KBM-7 (cell line): ENCODE measurements around the gene LIN37.
"Not testable (repeated sequence)": the region's sequence is repeated elsewhere in the genome, so short reads cannot be mapped to it uniquely, and the experiment has no call there.

Experiments
- DNase-seq: peaks from one replicate; pipeline ENCODE4 v3.0.0-alpha.2; 2015
- in situ Hi-C: fragments of 300-500 bp; cut with MboI; formaldehyde crosslinking; loops from 2 replicates; pipeline ENCODE4 v1.14.3; 2020; ENCODE audit warnings: low sequenced_read_pairs, low pct_unique_long_range_greater_than_20kb, mixed read lengths

LIN37 gene

DNA sequence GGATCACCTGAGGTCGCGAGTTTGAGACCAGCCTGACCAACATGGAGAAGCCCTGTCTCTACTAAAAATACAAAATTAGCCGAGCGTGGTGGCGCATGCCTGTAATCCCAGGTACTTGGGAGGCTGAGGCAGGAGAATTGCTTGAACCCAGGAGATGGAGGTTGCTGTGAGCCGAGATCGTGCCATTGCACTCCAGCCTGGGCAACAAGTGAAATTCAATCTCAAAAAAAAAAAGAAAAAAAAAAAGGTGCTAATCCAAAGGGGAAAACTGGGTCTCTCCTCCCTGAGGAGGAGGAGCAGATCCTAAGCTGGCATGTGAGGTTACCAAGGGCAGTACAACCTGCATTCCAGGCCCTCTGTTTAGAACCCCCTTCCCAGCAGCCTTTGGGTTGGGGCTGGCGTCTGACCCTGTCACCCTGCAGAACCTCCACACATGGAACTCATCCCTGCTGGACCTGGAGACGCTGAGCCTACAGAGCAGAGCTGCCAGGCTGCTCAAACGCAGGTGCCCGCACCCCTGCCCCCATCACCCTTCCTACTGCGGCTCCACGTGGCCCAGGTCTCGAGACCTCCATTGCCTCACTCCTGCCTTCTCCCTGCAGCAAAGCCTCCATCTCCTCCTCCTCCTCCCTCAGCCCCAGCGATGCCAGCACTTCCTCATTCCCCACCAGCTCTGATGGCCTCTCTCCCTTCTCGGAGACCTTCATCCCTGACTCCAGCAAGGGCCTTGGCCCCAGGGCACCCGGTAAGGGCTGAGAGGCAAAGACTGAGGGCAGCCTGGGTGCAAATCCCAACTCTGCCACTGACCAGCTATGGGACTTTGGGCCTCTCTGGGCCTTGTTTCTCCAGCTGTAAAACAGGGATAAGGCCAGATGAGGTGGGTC is 16.3 kb downstream of the LIN37 start:
- no peak for DNase-seq
- in situ Hi-C loops, result no loop called here

DNA sequence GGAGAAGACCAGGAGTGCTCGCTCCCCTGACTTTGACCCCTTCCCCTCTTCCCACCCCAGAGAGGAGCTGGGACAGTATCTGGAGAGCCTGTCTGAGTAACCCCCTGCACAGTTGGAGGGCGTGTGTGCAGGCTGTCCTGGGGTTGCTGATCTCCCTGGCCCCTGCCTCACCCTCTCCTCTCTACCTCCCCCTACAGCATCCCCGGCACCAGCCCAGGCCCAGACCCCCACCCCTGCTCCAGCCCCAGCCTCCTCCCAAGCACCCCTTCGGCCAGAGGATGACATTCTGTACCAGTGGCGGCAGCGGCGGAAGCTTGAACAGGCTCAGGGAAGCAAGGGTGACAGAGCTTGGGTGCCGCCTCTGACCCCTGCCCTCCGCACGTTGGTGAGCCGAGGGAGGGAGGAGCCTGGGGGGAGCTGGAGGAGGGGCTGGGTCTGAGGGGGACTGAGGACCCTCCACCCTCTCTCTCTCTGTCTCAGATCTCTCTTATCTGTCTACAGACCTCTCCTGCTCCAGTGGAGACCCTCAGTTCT is 18.3 kb downstream of the LIN37 start:
- DNase-seq, result no peak
- in situ Hi-C loops, result no loop called here

DNA sequence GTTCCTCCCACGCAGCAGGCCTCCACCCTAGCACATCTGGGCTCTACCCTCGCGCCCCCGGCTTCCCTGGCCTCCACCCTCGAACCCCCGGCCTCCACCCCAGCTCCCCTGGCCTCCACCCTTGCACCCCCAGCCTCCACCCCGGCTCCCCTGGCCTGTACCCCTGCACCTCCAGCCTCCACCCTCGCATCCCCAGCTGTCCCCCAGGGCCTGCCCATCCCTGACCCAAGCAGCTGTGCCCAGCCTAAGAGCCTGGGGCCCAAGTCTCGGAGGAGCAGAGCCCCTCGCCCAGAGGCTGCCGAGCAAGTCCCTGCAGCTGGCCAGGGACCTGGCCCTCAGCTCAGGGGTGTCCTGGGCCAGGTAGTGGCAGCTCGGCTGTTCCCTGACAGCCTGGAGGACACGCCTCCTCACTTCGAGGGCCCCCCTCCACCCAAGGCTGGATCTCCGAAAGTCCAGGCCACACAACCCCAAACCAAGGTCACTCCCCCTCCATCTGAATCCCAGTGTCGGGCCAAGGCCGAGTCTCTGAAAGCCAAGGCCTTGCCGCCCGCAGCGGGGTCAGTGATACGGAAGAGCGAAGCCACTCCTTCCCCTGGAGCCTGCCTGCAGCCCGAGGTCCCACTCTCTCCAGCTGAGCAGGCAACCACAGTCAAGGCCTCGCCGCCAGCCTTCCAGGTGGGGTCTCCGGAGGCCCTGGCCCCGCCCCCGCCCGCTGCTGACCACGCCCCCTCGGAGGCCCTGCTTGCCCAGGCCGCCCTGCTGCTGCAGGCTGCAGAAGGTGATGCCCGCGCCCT is 19.1 kb downstream of the LIN37 start:
- in situ Hi-C loops, result no loop called here
- no peak for DNase-seq

DNA sequence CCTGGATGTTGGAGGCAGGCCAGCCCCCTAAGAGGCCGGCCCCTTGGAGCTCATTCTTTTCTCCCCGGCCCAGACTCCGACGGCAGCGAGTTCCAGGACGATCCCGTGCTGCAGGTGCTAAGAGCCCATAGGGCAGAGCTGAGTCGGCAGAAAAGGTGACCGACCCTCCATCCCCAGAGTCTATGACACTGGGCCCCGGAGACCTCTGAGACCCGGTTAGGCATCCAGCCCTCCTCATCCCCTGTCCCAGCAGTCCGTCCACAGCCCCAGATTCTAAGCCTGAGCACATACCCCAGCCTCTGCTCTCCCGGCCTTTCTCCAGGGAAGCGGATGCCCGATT is 19.7 kb downstream of the LIN37 start:
- no peak for DNase-seq
- in situ Hi-C loops, result no loop called here

DNA sequence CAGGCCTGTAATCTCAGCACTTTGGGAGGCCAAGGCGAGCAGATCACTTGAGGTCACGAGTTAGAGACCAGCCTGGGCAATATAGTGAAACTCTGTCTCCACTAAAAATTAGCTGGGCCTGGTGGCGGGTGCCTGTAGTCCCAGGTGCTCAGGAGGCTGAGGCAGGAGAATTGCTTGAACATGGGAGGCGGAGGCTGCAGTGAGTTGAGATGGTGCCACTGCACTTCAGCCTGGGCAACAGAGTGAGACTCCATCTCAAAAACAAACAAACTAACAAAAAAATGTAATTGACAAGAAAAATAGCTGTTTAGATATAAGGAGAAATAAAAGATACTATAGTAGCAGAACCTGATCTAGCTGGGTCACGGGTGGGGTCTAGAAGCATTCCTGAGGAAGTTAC is 24.0 kb downstream of the LIN37 start:
- DNase-seq, in situ Hi-C loops: not testable (repeated sequence)

DNA sequence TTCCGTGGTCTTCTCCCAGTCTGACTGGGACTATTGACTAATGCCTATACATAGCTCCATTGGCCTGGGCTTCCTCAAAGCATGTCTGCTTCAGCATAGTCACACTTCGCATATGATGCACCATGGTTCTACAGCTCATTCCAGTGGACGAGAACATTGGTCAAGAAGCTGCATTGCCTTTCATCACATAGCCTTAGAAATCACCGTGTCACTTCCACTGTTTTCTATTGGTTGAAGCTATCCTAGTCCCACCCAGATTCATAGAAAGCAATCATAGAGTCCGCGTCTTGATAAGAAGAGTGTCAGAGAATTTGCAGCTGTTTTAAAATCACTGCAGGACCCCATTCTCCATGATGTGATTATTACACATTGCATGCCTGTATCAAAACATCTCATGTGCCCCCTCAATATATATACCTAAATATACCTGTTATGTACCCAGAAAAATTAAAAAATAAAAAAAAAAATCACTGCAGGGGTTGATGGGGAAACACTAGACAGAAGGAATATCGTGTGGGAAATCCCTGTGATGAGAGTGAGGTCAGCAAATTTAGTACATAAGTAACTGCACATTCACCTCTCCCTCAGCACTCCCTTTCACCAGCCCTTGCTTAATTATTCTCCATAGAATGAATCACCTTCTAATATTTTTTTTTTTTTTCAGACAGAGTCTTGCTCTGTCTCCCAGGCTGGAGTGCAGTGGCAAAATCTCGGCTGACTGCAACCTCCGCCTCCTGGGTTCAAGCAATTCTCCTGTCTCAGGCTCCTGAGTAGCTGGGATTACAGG is 24.8 kb downstream of the LIN37 start:
- in situ Hi-C loops, result no loop called here
- no peak for DNase-seq

DNA sequence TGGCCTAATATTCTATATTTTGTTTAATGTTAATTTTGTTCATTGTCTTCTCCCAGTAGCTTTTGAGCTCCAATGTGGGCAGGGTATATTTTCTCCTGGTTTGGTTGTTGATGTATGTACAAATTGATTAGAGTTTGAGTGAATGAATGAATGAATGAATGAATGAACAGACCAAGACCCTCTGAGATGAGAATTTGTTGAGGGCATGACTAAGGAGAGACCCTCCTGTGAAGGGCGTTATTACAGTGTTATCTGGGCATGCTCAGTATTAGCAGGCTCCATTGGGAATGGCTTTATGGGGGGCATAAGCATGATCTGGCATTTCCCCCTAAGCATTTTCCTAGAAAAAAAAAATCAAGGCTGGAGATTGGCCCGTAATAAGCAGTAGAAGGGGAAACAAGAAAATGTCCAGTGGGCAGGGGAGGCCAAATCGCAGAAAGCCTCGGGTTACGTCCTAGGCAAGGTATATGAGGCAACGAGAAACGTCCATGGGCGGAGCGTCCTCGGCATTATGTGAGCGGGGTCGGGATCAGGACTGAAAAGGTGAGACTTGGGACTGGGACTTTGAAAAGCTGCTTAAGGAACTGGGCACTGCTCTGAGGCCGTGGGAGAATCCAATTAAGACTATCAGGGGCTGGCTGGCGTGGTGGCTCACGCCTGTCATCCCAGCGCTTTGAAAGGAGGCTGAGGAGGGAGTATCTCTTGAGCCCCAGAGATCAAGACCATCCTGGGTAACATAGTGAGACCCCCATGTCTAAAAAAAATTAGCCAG is 26.1 kb downstream of the LIN37 start:
- no peak for DNase-seq
- in situ Hi-C loops, result no loop called here

DNA sequence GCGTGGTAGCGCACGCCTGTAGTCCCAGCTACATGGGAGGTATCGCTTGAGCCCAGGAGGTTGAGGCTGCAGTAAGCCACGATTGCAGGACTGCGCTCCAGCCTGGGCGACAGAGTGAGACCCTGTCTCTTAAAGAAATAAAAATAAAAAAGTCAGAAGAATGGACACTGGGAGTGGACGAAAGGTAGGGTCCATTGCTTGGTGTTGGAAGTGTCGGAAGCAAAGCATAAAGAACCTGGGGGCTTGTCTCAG is 26.6 kb downstream of the LIN37 start:
- no peak for DNase-seq

DNA sequence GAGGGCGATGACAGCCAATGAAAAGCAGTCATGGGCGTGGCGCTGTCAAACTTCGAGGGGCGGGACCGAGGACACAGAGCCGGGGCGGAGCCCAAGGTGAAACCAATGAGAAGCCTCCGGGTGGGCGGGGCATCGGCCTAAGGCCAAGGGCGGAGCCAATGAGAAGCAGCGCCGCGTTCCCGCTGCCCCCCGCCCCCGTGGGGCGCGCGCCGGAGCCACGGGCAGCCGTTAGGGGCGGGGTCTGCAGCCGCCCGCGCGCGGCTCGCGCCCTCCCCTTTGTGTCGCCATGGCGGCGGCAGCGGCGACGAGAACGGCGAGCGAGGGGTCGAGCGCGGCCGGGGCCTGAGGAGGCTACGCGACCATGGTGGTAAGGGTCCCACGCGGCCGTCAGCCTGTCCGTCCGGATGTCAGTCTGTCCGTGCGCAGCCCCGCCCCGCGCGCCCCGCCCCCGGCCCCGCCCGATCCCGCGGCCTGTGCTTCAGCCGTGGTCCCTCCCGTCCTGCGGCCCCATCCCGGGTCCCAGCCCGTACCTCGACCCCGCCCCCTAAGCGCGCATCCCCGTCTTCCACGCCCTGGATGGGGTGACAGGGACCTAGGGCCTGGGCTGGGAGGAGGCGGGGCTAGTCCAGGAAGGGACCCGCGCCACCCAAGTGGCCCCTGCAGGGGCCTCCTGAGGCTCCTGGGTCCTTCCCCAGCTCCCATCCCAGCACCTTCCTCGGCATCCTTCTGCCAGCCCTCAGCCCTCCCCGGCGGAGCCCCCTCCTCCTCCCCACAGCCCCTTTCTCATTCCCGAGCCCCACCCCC is 27.1 kb downstream of the LIN37 start, which contains the start of gene ARHGAP33:
Gene ARHGAP33 (plus strand): TSS at position 267 of the 804 bp plus-strand sequence. CDS start 95 bp downstream, at position 362.
- in situ Hi-C loops, result no loop called here
- peak; percentile 96 for DNase-seq

More for the DNA sequence above, 26.6 kb downstream of the LIN37 start:
- in situ Hi-C loops, result no loop called here

DNA sequence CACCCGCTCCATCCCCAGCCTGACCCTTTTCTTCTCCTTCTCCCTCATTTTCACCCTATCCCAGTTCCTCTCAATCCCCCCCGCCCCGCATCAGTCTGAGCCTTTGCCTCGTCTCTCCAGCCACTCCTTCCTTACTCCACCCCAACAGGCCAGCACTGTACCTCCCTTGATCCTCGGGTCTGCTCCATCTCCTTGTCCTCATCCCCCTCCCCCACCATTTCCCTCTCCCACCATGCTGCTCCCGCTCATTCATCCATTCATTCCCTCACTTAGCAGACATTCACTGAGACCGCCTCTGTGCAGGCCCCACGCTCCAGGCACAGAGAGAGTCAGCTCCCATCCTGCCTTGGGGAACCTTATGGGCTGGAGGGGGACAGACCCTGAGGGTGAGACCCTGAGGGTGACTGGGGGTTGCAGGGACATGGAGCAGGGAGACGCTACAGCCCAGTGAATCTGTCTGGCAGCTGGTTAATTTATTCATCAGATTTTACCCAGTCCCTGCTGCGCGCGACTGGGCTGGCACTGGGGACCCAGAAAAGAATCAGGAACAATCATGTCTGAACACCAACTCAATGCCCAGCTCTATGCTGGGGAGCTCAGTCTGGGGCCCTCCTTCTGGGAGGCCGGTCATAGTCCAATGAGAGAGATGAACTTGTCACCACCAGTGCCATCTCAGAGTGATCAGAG is 27.9 kb downstream of the LIN37 start:
- in situ Hi-C loops, result no loop called here
- no peak for DNase-seq

DNA sequence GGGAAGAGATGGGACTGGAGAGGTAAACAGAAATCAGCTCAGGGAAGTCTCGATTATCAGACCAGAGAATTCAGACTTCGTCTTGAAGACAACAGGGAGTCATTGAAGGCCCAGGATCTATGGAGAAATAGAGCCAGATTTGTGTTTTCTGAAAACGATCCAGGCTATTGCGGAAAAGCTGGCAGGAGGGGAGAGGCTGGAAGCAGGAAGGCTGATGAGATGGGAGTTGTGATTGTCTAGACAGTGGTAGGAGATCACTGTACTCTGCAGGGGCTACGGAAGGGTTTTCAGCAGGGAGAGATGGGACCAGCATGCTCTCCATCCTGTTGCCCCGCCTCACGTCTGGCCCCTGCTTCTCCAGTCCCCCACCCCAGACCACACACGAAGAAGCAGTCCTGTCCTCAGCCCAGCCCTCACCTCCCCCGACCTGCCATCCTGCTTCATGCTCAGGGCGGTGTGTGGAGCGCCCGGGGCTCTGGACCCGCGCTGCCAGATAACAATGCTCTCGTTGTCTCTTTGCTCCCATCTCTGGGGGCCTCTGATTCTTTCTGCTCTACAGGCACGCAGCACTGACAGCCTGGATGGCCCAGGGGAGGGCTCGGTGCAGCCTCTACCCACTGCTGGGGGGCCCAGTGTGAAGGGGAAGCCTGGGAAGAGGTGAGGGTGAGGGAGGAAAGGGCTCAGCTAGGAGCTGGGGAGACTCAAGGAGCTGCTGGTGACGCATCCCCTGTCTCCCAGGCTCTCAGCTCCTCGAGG is 28.9 kb downstream of the LIN37 start:
- in situ Hi-C loops, result no loop called here
- no peak for DNase-seq

DNA sequence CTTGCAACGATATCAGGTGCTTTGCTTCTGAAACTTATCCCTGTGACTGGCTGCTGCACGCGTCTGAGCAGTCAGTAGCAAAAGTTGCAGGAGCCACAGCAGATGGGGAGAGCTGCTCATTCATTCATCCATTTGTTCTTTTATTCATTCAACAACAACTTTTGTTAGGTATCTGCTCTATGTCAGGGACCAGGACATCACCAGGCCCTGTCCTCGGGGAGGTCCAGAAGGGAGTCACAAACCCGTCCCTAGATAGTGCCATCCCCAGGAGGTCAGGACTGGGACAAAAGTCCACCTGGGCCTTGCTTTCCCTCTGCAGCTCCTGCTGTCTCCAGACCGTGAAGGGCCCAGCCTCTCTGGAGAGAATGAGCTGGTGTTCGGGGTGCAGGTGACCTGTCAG is 29.6 kb downstream of the LIN37 start:
- in situ Hi-C loops, result no loop called here
- no peak for DNase-seq

DNA sequence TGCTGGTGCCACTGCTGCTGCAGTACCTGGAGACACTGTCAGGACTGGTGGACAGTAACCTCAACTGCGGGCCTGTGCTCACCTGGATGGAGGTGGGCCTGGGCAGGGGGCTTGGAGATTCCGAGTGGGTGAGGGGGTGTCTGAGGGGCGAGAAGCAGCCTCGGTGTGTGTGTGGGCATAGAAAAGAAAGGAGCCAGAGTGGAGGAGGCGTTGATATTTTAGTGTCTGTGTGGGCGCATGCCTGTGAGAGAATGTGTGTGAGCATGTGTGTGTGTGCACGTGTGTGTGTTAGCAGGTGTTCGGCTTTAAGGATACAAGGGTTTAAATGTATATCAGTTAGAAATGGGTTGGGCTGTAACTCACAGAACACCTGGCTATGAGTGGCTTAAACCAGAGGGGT is 30.7 kb downstream of the LIN37 start:
- in situ Hi-C loops, result no loop called here

DNA sequence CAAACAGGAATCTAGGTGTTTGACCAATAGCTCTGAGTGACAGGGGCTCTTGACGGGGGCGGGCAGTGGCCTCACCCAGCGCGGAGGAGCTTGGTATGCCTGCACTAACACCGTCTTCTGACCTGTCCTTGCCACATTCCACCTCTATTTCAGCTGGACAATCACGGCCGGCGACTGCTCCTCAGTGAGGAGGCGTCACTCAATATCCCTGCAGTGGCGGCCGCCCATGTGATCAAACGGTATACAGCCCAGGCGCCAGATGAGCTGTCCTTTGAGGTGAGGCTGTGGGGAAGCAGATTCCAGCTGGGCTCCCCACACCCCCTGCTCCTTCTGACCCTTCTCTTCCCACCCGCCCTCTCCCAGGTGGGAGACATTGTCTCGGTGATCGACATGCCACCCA is 31.7 kb downstream of the LIN37 start:
- DNase-seq, result no peak
- in situ Hi-C loops, result no loop called here

More for the DNA sequence above, 30.7 kb downstream of the LIN37 start:
- DNase-seq, result no peak

DNA sequence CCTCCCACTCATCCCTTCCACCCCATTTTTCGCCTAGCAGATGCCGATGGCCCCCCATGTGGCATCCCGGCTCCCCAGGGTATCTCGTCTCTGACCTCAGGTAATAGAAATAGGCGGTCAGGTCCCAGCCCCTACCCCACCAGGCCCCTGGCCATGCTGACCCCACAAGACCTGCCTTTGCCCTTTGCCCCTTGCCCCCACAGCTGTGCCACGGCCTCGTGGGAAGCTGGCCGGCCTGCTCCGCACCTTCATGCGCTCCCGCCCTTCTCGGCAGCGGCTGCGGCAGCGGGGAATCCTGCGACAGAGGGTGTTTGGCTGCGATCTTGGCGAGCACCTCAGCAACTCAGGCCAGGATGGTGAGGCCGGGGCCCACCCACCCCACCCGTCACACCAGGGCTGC is 32.3 kb downstream of the LIN37 start:
- in situ Hi-C loops, result no loop called here
- no peak for DNase-seq

DNA sequence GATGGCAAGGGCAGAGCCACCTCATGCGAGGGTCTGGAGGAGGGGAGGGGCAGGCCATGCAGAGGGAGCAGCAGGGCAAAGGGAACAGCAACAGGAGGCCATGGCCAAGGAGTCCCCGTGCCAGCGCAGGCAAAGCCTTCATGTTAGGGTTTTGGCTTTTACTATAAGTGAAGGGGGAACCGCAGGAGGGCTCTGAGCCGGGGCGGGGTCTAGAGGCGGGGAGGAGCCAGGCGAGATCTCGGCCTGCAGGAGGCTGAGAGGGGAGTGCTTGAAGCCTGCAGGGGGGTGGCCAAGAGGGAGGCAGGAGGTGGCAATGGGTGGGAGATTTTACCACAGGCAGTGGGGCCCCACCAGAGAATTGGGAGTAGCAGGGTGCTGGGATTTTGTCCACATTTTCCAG is 33.3 kb downstream of the LIN37 start:
- no peak for DNase-seq
- in situ Hi-C loops, result no loop called here

DNA sequence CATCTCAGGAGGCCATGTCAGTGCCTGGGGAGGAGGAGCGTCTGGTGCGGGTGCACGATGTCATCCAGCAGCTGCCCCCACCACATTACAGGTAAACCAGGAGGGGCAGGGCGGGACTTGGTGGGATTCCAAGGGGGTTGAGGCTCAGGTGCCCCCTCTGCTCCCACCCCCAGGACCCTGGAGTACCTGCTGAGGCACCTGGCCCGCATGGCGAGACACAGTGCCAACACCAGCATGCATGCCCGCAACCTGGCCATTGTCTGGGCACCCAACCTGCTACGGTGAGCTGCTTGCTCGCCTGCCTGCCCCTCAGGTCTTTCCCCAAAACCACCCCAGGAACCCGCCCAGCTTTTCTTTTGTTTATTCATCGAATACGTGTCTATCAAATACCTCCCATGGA is 34.2 kb downstream of the LIN37 start:
- no peak for DNase-seq
- in situ Hi-C loops, result no loop called here
